Brain microvascular endothelial cell (primary cell): ENCODE measurements around the gene NT5DC4.
"Not testable (repeated sequence)": the region's sequence is repeated elsewhere in the genome, so short reads cannot be mapped to it uniquely, and the experiment has no call there.

Experiments
- DNase-seq: peaks from one replicate; pipeline ENCODE4 v3.0.0-alpha.2; 2020
- H3K27ac ChIP-seq: fragments of 250-450 bp; sonication (Bioruptor Pico); 2 replicates; pipeline ENCODE4 v1.5.1; 2020; ENCODE audit warnings: mild to moderate bottlenecking, moderate library complexity
- H3K27me3 ChIP-seq: fragments of 250-450 bp; sonication (Bioruptor Pico); replicated peaks from 2 replicates; pipeline ENCODE4 v1.5.1; 2020; ENCODE audit warnings: mild to moderate bottlenecking
- H3K36me3 ChIP-seq: fragments of 250-450 bp; sonication (Bioruptor Pico); replicated peaks from 2 replicates; pipeline ENCODE4 v1.5.1; 2020; ENCODE audit warnings: mild to moderate bottlenecking
- H3K4me3 ChIP-seq: 2 replicates; pipeline ENCODE4 v1.5.1; 2011; ENCODE audit warnings: low read depth, mild to moderate bottlenecking, control low read depth, low read length, moderate library complexity
- in situ Hi-C: cut with HindIII; loops from 2 replicates; pipeline ENCODE4 v1.10.0; 2017; ENCODE audit warnings: low sequenced_read_pairs, low pct_ligation_motif_present
- TF ChIP-seq, protein P1 (sequence below): IDR thresholded peaks from 2 replicates; pipeline ENCODE4 v1.5.1; 2011; ENCODE audit warnings: low read depth, mild to moderate bottlenecking, moderate library complexity, low read length, control low read depth, inconsistent platforms; ENCODE audit errors: missing control alignments

The NT5DC4 gene

GRCh38 chr2:112713926-112714325 is 6.9 kb upstream of the NT5DC4 start:
- H3K27ac ChIP-seq, result peak overlapping the region; percentile 56
- no peak overlapping the region for H3K4me3 ChIP-seq
- no peaks in the 10 kb centered on the region for H3K27me3 ChIP-seq
- no peaks in the 10 kb centered on the region for H3K36me3 ChIP-seq
- in situ Hi-C loops, result no loop called here
- TF ChIP-seq, protein P1, sequence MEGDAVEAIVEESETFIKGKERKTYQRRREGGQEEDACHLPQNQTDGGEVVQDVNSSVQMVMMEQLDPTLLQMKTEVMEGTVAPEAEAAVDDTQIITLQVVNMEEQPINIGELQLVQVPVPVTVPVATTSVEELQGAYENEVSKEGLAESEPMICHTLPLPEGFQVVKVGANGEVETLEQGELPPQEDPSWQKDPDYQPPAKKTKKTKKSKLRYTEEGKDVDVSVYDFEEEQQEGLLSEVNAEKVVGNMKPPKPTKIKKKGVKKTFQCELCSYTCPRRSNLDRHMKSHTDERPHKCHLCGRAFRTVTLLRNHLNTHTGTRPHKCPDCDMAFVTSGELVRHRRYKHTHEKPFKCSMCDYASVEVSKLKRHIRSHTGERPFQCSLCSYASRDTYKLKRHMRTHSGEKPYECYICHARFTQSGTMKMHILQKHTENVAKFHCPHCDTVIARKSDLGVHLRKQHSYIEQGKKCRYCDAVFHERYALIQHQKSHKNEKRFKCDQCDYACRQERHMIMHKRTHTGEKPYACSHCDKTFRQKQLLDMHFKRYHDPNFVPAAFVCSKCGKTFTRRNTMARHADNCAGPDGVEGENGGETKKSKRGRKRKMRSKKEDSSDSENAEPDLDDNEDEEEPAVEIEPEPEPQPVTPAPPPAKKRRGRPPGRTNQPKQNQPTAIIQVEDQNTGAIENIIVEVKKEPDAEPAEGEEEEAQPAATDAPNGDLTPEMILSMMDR, result no peak
- no peak for DNase-seq

- no peak overlapping the region for H3K27ac ChIP-seq
- H3K4me3 ChIP-seq, result no peak overlapping the region
- TF ChIP-seq, protein P1, result no peak
- no peaks in the 10 kb centered on the region for H3K36me3 ChIP-seq
- in situ Hi-C loops, result no loop called here
- no peak for DNase-seq
- no peaks in the 10 kb centered on the region for H3K27me3 ChIP-seq
These were observed 6.5 kb upstream of the NT5DC4 start for GRCh38 chr2:112714331-112714730.

GRCh38 chr2:112714836-112715631 is 5.8 kb upstream of the NT5DC4 start:
- Histone ChIP-seq H3K4me3 (no peak overlapping the region), H3K27me3 (no peaks in the 10 kb centered on the region), H3K27ac (no peak overlapping the region), H3K36me3 (no peaks in the 10 kb centered on the region)
- TF ChIP-seq, protein P1, result no peak
- in situ Hi-C loops, result no loop called here
- peak; percentile 56 for DNase-seq

DNA sequence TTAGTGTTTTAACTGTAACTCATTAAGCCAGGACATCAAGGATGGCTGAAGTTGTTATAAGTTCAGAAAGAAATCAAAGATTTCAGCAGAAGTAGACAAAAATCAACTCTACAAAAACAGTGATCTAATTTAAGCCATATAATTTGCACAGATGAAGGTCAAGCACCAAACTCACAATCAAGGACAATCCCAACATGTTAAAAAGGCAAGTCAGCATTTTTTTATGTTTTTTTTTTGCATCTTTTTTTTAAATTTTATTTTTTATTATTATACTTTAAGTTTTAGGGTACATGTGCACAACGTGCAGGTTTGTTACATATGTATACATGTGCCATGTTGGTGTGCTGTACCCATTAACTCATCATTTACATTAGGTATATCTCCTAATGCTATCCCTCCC is 4.7 kb upstream of the NT5DC4 start:
- H3K27me3 ChIP-seq, H3K4me3 ChIP-seq, DNase-seq, in situ Hi-C loops, H3K27ac ChIP-seq, H3K36me3 ChIP-seq: not testable (repeated sequence)

GRCh38 chr2:112716826-112717352 is 3.9 kb upstream of the NT5DC4 start:
- H3K27me3 ChIP-seq, H3K36me3 ChIP-seq, H3K27ac ChIP-seq, in situ Hi-C loops, H3K4me3 ChIP-seq, DNase-seq: not testable (repeated sequence)

GRCh38 chr2:112718863-112719370 is 1.9 kb upstream of the NT5DC4 start:
- in situ Hi-C loops, result no loop called here

More at GRCh38 chr2:112718863-112719370, 1.9 kb upstream of the NT5DC4 start:
- DNase-seq, result no peak
- TF ChIP-seq, protein P1, result no peak
- H3K27ac ChIP-seq, result no peak overlapping the region
- no peak overlapping the region for H3K4me3 ChIP-seq
- H3K27me3 ChIP-seq, result no peaks in the 10 kb centered on the region
- H3K36me3 ChIP-seq, result no peaks in the 10 kb centered on the region
